Ascending aorta (tissue), 2 donors: ENCODE results near the gene FAM241B. TPM values are rescaled to one million over a fixed set of nuclear protein-coding genes. Genes with fewer than 3 reads are reported as not detected.

ENCODE experiments used
- DNase-seq, 2 donors: peaks; one replicate each; pipeline ENCODE4 v3.0.0-alpha.2; 2019; ENCODE audit warnings: low spot score in 2 of 2
- H3K27ac ChIP-seq, 2 donors: fragments of 200-600 bp; sonication (generic); one replicate each; pipeline ENCODE4 v1.5.1; 2016 to 2017; ENCODE audit warnings: mild to moderate bottlenecking in 1 of 2
- H3K27me3 ChIP-seq: fragments of 200-600 bp; sonication (generic); one replicate; pipeline ENCODE4 v1.5.1; 2017
- H3K36me3 ChIP-seq, 2 donors: fragments of 200-600 bp; sonication (generic); one replicate each; pipeline ENCODE4 v1.5.1; 2016
- H3K4me1 ChIP-seq, 2 donors: fragments of 200-600 bp; sonication (generic); one replicate each; pipeline ENCODE4 v1.5.1; 2016 to 2017; ENCODE audit warnings: mild to moderate bottlenecking in 1 of 2
- H3K4me3 ChIP-seq, 2 donors: fragments of 200-600 bp; sonication (generic); one replicate each; pipeline ENCODE4 v1.5.1; 2016 to 2017; ENCODE audit warnings: mild to moderate bottlenecking in 1 of 2
- H3K9me3 ChIP-seq, 2 donors: fragments of 200-600 bp; sonication (generic); one replicate each; pipeline ENCODE4 v1.5.1; 2016
- intact Hi-C: fragments of 100-400 bp; cut with DNase I; formaldehyde crosslinking; loops from one replicate; pipeline ENCODE4 v1.15.1; 2023
- total RNA-seq: library from RNA; depleted of rRNA; stranded (reverse); fragments of >200 nt; gene quantifications from one replicate; pipeline ENCODE4 v1.1.0, GENCODE V29; 2016
- TF ChIP-seq, protein P1 (sequence below), 3 experiments: fragments of 200-600 bp in 2 of 3; fragments of 450-650 bp in 1 of 3; sonication (generic) in 2 of 3; IDR thresholded peaks; one replicate each; pipeline ENCODE4 v1.5.1; 2016 to 2019; ENCODE audit warnings: antibody characterized with exemption in 3 of 3, mild to moderate bottlenecking in 1 of 3, moderate library complexity in 1 of 3

Gene FAM241B
- total RNA-seq, 1 donor from 2014 or later: not detected

DNA sequence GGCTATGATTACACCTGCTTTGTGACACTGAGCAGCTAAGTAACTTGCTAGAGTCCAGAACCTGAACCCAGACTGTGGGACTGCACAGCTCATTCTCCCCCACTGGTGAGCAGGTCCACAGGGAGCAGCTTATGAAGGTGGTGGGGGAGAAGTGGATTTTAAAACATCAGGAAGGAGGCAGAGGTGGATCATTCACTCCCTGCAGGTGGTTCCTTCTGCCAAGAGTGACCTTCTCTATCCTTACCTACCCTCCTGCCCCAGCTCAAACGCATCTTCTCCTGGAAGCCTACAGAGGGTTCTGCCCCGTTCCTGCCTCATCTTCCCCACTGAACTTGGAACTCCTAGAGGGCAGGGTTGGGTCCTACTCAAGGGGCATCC is 539 bp upstream of the FAM241B start:
- Histone ChIP-seq H3K9me3 (no peaks in the 10 kb centered on the region), H3K27me3 (no peaks in the 10 kb centered on the region), H3K36me3 (peaks cover 0 to 5% of the 10 kb centered on the region in 2 donors), H3K27ac (peak overlapping the region in 1 of 2 donors; percentile 63), H3K4me3 (peak overlapping the region; percentile 65 to 88), H3K4me1 (peaks cover 3 to 9% of the 10 kb centered on the region in 2 donors)
- intact Hi-C loops: no loop called here
- TF ChIP-seq, protein P1, sequence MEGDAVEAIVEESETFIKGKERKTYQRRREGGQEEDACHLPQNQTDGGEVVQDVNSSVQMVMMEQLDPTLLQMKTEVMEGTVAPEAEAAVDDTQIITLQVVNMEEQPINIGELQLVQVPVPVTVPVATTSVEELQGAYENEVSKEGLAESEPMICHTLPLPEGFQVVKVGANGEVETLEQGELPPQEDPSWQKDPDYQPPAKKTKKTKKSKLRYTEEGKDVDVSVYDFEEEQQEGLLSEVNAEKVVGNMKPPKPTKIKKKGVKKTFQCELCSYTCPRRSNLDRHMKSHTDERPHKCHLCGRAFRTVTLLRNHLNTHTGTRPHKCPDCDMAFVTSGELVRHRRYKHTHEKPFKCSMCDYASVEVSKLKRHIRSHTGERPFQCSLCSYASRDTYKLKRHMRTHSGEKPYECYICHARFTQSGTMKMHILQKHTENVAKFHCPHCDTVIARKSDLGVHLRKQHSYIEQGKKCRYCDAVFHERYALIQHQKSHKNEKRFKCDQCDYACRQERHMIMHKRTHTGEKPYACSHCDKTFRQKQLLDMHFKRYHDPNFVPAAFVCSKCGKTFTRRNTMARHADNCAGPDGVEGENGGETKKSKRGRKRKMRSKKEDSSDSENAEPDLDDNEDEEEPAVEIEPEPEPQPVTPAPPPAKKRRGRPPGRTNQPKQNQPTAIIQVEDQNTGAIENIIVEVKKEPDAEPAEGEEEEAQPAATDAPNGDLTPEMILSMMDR (IDR thresholded peaks at IDR 0.05): no peak
- no peak for DNase-seq

DNA sequence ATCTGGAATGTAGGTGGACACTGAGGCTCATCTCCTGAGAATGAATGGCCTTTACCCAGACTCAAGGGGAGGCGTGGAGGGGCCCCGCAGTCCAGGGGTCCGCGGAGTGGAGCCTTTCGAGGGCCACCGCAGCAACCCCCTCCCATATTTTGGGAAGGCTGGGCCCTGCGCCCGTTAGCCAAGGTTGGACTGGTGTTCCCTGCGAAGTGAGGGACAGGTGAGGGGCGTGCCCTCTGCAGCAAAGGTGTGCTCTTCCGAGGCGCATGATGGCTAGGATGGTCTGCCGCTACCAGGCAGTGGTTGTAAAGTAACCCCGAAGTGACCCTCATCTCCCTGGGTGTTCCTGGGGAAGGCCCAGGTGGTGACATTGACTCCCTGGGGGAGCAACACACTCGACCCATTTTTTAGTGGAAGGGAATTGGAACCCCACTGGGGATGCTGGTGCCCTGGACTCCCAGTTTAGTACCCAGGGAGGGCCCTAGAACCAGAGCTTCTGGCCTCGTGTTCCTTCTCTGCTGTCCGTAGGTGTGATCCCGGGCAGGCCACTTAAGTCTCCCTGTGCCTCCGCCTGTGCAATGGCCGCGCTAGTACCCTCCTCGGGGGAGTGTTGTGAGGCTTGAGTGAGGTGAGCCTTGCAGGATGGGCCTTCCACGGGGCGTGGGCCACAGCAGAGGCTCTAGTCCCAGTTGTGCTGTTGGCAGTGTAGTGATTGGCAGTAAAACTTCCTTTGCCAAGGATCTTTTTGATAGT is 779 bp downstream of the FAM241B start:
- H3K4me1 ChIP-seq: peaks cover 3 to 9% of the 10 kb centered on the region in 2 donors
- H3K27me3 ChIP-seq: no peaks in the 10 kb centered on the region
- peaks cover 0 to 5% of the 10 kb centered on the region in 2 donors for H3K36me3 ChIP-seq
- H3K4me3 ChIP-seq: peak overlapping the region; percentile 65 to 88
- H3K27ac ChIP-seq: peak overlapping the region; percentile 63 to 67
- TF ChIP-seq, protein P1 (IDR thresholded peaks at IDR 0.05): no peak
- no peaks in the 10 kb centered on the region for H3K9me3 ChIP-seq
- DNase-seq: no peak
- intact Hi-C loops: loop anchor here (5.0 kb wide), 1 partner anchor 224 kb away; no protein-coding TSS in a partner anchor

DNA sequence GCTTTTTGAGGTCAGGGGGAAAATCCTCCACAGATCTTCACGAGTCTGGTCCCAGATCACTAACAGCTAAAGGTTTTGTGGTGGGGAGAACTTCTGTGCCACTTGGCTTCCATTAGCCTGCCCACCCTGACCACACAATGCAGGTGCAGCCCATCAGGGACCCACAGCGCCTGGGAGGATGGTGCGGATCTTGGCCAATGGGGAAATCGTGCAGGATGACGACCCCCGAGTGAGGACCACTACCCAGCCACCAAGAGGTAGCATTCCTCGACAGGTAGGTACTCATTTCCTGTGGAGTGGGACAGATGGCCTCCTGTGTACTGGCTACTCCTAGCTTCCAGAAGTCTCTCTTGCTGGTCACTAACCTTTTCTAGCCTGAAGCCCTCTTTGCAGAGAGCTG is 1.5 kb downstream of the FAM241B start:
- no peak for DNase-seq
- intact Hi-C loops: loop anchor here (5.0 kb wide), 1 partner anchor 224 kb away; no protein-coding TSS in a partner anchor
- Histone ChIP-seq H3K27ac (no peak overlapping the region), H3K4me3 (no peak overlapping the region), H3K9me3 (no peaks in the 10 kb centered on the region), H3K27me3 (no peaks in the 10 kb centered on the region), H3K36me3 (peaks cover 0 to 5% of the 10 kb centered on the region in 2 donors), H3K4me1 (peaks cover 3 to 9% of the 10 kb centered on the region in 2 donors)
- TF ChIP-seq, protein P1 (IDR thresholded peaks at IDR 0.05): no peak

DNA sequence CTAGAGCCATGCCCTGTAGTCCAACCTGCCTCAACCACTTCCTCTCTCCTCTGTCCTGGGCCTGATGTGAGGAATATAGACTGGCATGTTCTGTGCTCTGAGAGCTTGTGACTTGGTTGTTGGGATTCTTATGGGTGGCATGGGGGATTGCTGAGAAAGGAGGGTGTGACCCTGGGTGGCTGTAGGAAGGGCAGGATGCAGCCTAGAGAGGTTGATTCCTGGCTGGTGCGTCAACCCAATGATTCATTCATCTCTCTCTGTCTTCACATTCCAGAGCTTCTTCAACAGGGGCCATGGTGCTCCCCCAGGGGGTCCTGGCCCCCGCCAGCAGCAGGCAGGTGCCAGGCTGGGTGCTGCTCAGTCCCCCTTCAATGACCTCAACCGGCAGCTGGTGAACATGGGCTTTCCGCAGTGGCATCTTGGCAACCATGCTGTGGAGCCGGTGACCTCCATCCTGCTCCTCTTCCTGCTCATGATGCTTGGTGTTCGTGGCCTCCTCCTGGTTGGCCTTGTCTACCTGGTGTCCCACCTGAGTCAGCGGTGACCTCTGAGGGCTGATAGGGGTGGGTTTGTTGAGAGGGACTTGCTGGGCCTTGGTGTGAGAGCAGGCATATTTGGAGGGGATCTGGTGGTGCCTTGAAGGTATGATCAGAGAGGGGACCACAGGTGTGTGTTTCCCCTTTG is 2.6 kb downstream of the FAM241B start:
- intact Hi-C loops: loop anchor here (5.0 kb wide), 1 partner anchor 225 kb away; no protein-coding TSS in a partner anchor
- no peaks in the 10 kb centered on the region for H3K27me3 ChIP-seq
- peaks cover 0 to 5% of the 10 kb centered on the region in 2 donors for H3K36me3 ChIP-seq
- no peak overlapping the region for H3K4me3 ChIP-seq
- TF ChIP-seq, protein P1 (IDR thresholded peaks at IDR 0.05): no peak
- no peak for DNase-seq
- no peak overlapping the region for H3K27ac ChIP-seq
- no peaks in the 10 kb centered on the region for H3K9me3 ChIP-seq
- peaks cover 3 to 9% of the 10 kb centered on the region in 2 donors for H3K4me1 ChIP-seq

DNA sequence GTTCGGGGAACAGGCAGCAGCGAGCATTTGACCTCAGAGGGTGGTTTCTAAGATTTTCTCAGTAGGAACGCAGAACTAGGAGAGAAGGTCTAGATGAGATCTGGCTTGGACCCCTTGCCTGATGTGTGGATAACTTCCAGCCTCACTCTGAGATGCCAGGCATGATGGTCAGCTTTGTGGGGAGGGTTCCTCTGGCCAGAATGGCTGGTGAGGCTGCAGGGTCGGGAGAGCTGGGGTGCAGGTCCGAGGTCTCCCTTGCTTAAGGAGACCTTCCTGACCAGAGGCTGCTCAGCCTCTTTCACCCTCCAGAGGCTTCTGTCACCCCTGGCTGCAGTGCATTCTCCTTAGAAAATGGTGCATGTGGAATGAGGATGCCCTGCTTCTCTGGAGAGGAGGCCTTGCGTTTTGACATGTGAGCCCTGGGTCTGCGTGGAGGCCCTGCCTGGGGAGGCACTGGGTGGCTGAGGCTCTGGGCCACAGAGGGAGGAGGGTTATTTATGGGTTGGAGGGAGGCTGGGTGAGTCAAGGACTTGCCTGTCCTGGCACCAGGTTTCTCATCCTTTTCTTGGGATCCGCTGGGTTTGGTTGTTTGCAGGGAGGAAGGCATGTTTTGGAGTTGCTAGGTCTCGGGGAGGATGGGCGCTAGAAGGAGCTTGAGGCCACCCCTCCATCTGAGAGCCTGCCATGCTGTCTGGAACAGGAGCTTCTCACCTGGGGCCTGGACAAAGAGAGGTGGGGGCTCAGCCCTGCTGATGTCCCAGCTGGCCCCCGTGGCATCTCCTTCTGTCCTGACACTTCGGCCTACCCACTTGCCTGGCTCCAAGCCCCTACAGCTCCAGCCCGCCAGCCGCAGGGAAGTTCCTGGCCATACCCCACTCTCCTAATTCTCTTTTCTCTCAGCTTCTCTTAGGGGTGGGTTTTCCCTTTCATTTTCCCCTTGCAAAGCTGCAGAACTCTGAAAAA is 3.9 kb downstream of the FAM241B start:
- no peak for DNase-seq

More for the DNA sequence above, 3.9 kb downstream of the FAM241B start:
- Histone ChIP-seq H3K27me3 (no peaks in the 10 kb centered on the region), H3K27ac (no peak overlapping the region), H3K9me3 (no peaks in the 10 kb centered on the region), H3K4me3 (no peak overlapping the region), H3K36me3 (peaks cover 0 to 5% of the 10 kb centered on the region in 2 donors), H3K4me1 (peaks cover 3 to 9% of the 10 kb centered on the region in 2 donors)
- intact Hi-C loops: loop anchor here (5.0 kb wide), 1 partner anchor 227 kb away; no protein-coding TSS in a partner anchor
- TF ChIP-seq, protein P1 (IDR thresholded peaks at IDR 0.05): no peak
